Measurements from ENCODE around the gene OR10H4. TPM values are rescaled to one million over a fixed set of nuclear protein-coding genes. Genes with fewer than 3 reads are reported as not detected.
"Not testable (repeated sequence)": the region's sequence is repeated elsewhere in the genome, so short reads cannot be mapped to it uniquely, and the experiment has no call there.

Gene OR10H4
- total RNA-seq, 6 experiments from 2014 or later: not detected

DNA sequence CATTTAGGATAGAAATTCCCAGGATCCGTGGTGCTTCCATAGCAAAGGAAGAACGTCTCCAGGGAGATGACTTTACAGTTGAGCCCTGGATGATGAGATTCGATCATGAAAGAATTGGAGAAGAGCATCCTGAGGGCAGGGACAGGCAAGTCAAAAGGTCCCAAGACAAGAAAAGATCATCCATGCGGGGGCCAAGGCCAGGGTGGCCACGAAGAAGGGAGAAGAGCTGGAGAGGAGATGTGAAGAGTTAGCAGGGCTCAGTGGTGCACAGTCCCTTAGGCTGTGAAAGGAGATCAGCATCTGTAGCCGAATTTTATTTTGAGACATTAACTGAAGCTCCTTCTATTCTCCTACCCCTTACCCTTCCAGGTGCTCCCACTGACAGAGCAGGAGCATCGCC lies 28.9 kb downstream of the OR10H4 start:
- Histone ChIP-seq H3K27ac (no peak overlapping the region), H3K4me1 (no peaks in the 10 kb centered on the region), H3K36me3 (no peaks in the 10 kb centered on the region), H3K4me3 (no peak overlapping the region), H3K9me3 (no peaks in the 10 kb centered on the region), H3K27me3 (no peaks in the 10 kb centered on the region)
- DNase-seq: no peak
- intact Hi-C loops (cut with DNase I): no loop called here
- ATAC-seq: no peak
- WGBS (ENCODE audit: insufficient coverage, low coverage, low lambda C conversion rate, missing lambda C conversion rate): 35% methylated on average over 6 of the region's 7 CpGs
- TF ChIP-seq POLR2A (IDR thresholded peaks at IDR 0.05): no peak
- TF ChIP-seq, protein P1, sequence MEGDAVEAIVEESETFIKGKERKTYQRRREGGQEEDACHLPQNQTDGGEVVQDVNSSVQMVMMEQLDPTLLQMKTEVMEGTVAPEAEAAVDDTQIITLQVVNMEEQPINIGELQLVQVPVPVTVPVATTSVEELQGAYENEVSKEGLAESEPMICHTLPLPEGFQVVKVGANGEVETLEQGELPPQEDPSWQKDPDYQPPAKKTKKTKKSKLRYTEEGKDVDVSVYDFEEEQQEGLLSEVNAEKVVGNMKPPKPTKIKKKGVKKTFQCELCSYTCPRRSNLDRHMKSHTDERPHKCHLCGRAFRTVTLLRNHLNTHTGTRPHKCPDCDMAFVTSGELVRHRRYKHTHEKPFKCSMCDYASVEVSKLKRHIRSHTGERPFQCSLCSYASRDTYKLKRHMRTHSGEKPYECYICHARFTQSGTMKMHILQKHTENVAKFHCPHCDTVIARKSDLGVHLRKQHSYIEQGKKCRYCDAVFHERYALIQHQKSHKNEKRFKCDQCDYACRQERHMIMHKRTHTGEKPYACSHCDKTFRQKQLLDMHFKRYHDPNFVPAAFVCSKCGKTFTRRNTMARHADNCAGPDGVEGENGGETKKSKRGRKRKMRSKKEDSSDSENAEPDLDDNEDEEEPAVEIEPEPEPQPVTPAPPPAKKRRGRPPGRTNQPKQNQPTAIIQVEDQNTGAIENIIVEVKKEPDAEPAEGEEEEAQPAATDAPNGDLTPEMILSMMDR (IDR thresholded peaks at IDR 0.05): no peak

DNA sequence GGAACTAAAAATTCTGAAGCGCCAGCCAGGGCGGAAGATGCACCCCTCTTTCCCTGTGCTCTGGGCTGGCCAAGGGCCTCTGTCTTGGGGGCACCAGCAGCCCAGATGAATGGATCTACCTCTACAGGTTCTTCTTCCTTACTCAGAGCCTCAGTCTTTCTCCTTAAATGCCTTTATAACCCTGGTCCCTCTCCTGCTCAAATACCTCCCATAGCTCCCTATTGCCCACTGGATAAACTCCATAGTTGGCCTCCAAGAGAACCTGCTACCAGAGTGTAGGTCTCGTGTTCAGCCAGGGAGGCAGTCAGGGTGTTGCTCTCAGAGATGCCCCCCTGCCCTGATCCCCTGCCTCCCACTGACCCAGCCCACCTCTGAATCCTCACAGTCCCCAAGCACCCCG lies 30.5 kb downstream of the OR10H4 start:
- WGBS (ENCODE audit: insufficient coverage, low coverage, low lambda C conversion rate, missing lambda C conversion rate): 93% methylated on average over 3 of the region's 4 CpGs
- intact Hi-C loops (cut with DNase I): no loop called here
- no peak overlapping the region for H3K27ac ChIP-seq
- H3K36me3 ChIP-seq: no peaks in the 10 kb centered on the region
- no peaks in the 10 kb centered on the region for H3K9me3 ChIP-seq
- no peaks in the 10 kb centered on the region for H3K4me1 ChIP-seq
- DNase-seq: no peak
- ATAC-seq: no peak
- no peak overlapping the region for H3K4me3 ChIP-seq
- H3K27me3 ChIP-seq: no peaks in the 10 kb centered on the region
- TF ChIP-seq POLR2A (IDR thresholded peaks at IDR 0.05): no peak
- TF ChIP-seq, protein P1 (IDR thresholded peaks at IDR 0.05): no peak

DNA sequence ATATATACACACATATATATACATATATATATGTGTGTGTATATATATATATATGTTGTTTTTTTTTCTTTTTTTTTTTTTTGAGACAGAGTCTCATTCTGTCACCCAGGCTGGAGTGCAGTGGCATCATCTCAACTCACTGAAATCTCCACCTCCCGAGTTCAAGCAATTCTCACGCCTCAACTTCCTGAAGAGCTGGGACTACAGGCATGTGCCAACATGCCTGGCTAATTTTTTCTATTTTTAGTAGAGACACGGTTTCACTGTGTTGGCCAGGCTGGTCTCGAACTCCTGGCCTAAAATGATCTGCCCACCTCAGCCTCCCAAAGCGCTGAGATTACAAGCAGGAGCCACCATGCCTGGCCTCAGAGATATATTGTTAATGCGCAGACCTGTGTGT lies 37.0 kb downstream of the OR10H4 start:
- ATAC-seq; intact Hi-C loops (cut with DNase I); H3K4me1 ChIP-seq; H3K27ac ChIP-seq; H3K27me3 ChIP-seq; DNase-seq; H3K4me3 ChIP-seq; H3K36me3 ChIP-seq; H3K9me3 ChIP-seq: not testable (repeated sequence)
- WGBS (ENCODE audit: insufficient coverage, low coverage, low lambda C conversion rate, missing lambda C conversion rate): 54% methylated on average over 6 of the region's 6 CpGs

DNA sequence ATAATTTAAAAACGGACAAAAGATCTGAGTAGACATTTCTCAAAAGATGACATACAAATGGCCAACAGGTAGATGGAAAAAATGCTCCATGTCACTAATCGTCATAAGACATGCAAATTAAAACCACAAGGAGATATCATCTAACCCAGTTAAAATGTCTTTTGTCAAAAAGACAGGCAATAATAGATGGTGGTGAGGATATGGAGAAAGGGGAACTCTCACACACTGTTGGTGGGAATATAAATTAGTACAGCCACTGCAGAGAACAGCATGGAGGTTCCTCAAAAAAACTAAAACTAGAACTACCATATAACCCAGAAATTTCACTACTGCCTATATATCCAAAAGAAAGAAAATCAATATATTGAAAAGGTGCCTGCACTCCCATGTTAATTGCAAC lies 37.9 kb downstream of the OR10H4 start:
- no peak overlapping the region for H3K4me3 ChIP-seq
- no peaks in the 10 kb centered on the region for H3K9me3 ChIP-seq
- intact Hi-C loops (cut with DNase I): no loop called here
- H3K27ac ChIP-seq: no peak overlapping the region
- no peak for DNase-seq
- no peaks in the 10 kb centered on the region for H3K27me3 ChIP-seq
- ATAC-seq: no peak
- no peaks in the 10 kb centered on the region for H3K36me3 ChIP-seq
- TF ChIP-seq, protein P1 (IDR thresholded peaks at IDR 0.05): no peak
- no peak for TF ChIP-seq POLR2A (IDR thresholded peaks at IDR 0.05)
- H3K4me1 ChIP-seq: no peaks in the 10 kb centered on the region
- WGBS (ENCODE audit: insufficient coverage, low coverage, low lambda C conversion rate, missing lambda C conversion rate): 39% methylated on average over 2 of the region's 2 CpGs

DNA sequence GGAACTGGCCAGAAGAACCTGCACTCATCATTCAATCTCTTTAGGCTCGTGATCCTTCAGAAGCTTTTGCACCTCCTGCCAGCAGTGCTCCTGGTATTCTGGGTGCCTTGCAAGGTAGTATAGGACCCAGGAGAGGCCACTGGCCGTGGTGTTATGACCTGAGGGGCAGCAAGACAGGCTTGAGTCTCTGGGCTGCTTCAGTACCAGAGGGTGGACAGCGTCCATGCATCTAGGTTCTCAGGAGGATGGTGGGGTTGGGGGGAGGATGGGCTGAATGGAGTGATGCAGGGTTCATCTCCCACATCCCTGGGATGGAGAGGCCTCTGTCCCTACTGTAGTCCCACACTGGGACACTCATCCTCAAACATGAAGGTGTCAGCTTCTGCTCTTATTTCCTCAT lies 41.1 kb downstream of the OR10H4 start:
- Histone ChIP-seq H3K27me3 (no peaks in the 10 kb centered on the region), H3K9me3 (no peaks in the 10 kb centered on the region), H3K27ac (no peak overlapping the region), H3K36me3 (no peaks in the 10 kb centered on the region), H3K4me3 (no peak overlapping the region), H3K4me1 (no peaks in the 10 kb centered on the region)
- ATAC-seq: no peak
- DNase-seq: no peak
- WGBS (ENCODE audit: insufficient coverage, low coverage, low lambda C conversion rate, missing lambda C conversion rate): 25% methylated on average over 2 of the region's 3 CpGs
- intact Hi-C loops (cut with DNase I): no loop called here
- TF ChIP-seq, protein P1 (IDR thresholded peaks at IDR 0.05): no peak
- TF ChIP-seq POLR2A (IDR thresholded peaks at IDR 0.05): no peak

Data from right lobe of liver (tissue), 6 donors.